Measurements from ENCODE around the gene MR1. TPM values are rescaled to one million over a fixed set of nuclear protein-coding genes. Genes with fewer than 3 reads are reported as not detected.

Gene MR1
- total RNA-seq (2014; rRNA removed; shearing (Covaris generic)): 17.4 and 18.6 TPM in 2 replicates

DNA sequence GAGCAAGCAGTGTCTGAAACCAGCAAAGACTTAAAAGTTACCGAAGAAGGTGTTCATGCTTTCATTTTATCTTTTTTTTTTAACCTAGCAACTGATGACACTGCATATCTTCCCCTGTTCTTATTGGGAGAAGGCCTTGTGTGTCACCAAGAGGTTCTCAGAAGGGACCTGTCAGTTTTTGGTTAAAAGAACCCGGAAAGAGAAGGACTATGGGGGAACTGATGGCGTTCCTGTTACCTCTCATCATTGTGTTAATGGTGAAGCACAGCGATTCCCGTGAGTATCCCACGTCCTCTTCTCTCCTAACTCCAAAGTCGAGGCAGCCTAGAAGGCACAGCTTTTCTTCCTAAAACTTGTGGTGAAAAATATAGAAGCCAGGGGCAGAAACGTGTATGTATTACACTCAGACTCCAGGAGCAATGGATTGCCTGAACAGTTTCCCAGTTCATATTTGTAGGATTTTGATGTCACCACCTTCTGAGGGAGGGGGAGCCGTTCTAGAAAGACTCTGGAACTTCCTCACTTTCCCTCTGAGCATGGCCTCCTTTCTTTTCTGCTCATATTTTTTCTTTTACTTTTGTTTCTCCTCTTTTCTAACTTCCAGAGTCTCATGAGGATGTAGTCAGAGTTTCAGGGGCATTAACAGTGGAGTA, at the start of gene MR1:
MR1 (plus strand) TSS at position 185 of the 653 bp plus-strand sequence; CDS start at position 210, 25 bp downstream.
- Histone ChIP-seq H3K4me1 (replicated peaks) (peaks cover 13% of the 10 kb centered on the region), H3K27ac (peak within 1 kb of the TSS; percentile 65), H3K9me3 (replicated peaks) (no peaks in the 10 kb centered on the region), H3K27me3 (replicated peaks) (no peaks in the 10 kb centered on the region), H3K36me3 (no peaks in the 10 kb centered on the region), H3K4me3 (peak within 1 kb of the TSS; percentile 36)
- peak in 1 of 2 experiments; percentile 92 for DNase-seq (ENCODE audit: low read depth in 1 of 2, low spot score in 2 of 2)

DNA sequence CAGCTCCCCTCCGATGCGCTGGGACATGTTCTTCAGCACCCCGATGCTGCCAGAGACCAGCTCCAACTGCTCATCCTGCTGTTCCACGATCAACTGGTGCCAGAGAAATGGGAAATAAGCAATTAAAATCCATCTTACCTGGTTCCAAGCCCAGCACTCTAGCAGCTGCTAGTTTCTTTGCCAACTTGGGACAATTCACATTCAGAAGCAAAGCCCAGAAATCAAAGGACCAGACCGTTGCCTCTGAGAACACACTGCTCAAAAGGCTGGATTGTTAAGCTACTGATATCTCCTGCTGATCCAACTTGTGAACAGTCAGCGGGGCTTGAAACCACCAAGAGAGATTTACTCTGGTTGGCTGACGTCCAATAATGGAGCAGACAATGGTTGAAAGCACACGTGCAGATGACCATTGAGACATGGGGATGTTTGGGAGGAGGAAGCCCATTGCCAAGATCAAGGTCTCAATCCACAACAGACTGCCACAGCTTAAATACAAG, 45.5 kb upstream of the MR1 start:
- DNase-seq (ENCODE audit: low read depth in 1 of 2, low spot score in 2 of 2): peak in 1 of 2 experiments; percentile 23
- H3K27me3 ChIP-seq (replicated peaks): no peaks in the 10 kb centered on the region
- peaks cover 28% of the 10 kb centered on the region for H3K4me1 ChIP-seq (replicated peaks)
- H3K4me3 ChIP-seq: no peak overlapping the region
- no peaks in the 10 kb centered on the region for H3K9me3 ChIP-seq (replicated peaks)
- peaks cover 66% of the 10 kb centered on the region for H3K36me3 ChIP-seq
- H3K27ac ChIP-seq: no peak overlapping the region

DNA sequence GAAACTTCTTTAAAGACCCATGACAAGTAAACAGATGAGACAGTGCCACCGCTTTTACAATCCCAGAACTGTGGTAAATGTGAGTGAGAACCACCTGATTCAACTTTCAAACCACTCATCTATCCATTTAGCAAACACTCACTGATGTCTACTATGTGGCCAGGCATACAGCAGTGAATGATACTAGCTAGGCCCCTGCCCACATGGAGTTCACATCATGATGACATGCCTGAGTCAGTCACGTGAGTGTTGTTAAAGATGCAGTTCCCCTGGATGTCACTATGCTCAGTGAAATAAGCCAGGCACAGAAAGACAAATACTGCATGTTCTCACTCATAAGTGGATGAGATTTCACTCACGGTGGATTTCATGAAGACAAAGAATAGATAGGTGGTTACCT, 39.5 kb upstream of the MR1 start:
- Histone ChIP-seq H3K27me3 (replicated peaks) (no peaks in the 10 kb centered on the region), H3K36me3 (peaks cover 29% of the 10 kb centered on the region), H3K4me3 (no peak overlapping the region), H3K4me1 (replicated peaks) (peaks cover 17% of the 10 kb centered on the region), H3K9me3 (replicated peaks) (no peaks in the 10 kb centered on the region), H3K27ac (no peak overlapping the region)
- no peak for DNase-seq (ENCODE audit: low read depth in 1 of 2, low spot score in 2 of 2)

DNA sequence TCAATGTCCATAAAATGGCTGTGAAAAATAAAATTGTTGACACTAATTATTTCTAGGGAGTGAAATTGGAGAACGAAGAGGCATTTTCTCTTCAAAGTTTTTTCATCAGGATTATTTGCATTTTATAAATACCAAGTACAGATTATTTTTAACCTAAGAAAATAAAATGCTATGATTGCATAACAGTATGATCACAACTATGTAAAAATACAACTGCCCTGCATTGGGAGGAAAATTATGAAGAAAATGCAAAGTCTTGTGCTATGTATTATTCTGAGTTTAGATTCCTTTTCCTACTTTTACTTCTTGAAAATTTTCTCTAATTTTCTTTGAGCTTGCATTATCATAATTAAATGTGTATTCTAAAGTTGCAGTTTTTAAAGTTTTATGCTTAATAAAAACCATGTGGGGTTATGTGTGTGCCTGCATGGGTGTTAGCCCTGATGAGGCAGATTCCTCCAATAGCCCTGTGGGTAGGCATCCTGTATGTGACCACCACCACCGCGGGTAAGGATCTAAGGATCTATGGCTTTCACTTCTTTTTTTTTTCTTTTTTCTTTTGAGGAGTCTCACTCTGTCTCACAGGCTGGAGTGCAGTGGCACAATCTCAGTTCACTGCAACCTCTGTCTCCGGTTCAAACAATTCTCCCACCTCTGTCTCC, 35.8 kb upstream of the MR1 start:
- H3K9me3 ChIP-seq (replicated peaks): no peaks in the 10 kb centered on the region
- H3K4me3 ChIP-seq: no peak overlapping the region
- no peak for DNase-seq (ENCODE audit: low read depth in 1 of 2, low spot score in 2 of 2)
- no peaks in the 10 kb centered on the region for H3K4me1 ChIP-seq (replicated peaks)
- no peak overlapping the region for H3K27ac ChIP-seq
- H3K36me3 ChIP-seq: peaks cover 31% of the 10 kb centered on the region
- no peaks in the 10 kb centered on the region for H3K27me3 ChIP-seq (replicated peaks)

DNA sequence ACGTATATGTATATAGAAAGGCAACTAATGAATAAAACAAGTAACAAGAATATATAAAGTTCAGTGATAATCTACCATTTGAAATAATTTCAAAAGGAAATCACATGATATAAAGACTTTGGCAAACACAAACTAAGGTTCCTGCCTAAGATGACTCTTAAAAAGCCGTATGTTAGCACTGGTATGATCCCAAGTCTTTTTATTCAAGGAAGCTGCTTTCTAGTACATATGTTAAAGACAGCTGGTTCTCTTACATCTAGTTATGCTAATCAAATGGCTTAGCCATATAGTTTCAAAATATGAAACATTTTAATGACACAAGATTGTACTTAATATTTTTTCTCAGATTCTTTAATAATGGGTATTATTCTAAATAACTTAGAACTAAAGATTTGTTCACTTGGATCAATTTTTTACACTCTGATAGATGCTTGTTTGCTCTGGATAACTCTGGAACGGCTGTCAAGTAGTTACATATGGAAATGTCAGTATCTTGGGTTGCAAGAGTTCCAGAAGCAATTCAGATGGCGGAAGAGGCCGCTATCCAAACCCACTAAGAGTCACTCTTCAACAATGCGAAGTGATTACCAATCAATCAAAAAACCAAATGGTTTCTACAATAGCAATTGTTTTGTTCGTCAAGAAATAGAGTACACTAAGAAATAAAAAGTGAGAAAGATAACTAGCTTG, 32.5 kb upstream of the MR1 start:
- Histone ChIP-seq H3K36me3 (peaks cover 43% of the 10 kb centered on the region), H3K4me3 (no peak overlapping the region), H3K9me3 (replicated peaks) (no peaks in the 10 kb centered on the region), H3K27me3 (replicated peaks) (no peaks in the 10 kb centered on the region), H3K4me1 (replicated peaks) (no peaks in the 10 kb centered on the region), H3K27ac (no peak overlapping the region)
- DNase-seq (ENCODE audit: low read depth in 1 of 2, low spot score in 2 of 2): no peak

DNA sequence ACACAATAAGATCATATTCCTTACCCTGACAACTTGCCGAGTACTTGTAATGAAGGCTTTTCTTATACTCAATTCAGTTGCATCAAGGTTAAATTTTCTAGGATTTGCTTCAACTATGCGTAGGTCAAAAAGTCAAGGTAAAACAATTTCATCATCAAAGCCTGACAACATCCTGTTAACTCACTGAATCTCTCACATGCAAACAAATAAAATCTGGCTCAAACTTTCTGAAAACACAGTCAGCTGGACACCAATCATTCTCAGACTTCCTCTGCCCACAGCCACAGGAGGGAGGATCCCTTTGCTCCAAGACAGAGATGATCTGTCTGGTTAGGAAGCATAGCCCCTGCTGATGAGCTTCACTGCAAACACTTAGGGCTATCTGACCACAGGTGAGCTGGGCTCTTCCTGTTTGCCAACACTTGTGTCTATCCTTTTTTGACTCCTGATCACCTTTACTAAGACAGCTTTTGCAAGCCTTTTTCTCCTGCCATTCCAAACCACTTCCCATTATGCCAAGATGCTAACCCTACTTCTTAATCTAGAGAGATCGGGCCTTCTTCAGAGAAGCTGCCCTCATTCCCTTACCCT, 31.1 kb upstream of the MR1 start:
- Histone ChIP-seq H3K4me3 (no peak overlapping the region), H3K4me1 (replicated peaks) (no peaks in the 10 kb centered on the region), H3K36me3 (peaks cover 43% of the 10 kb centered on the region), H3K27ac (no peak overlapping the region), H3K27me3 (replicated peaks) (no peaks in the 10 kb centered on the region), H3K9me3 (replicated peaks) (no peaks in the 10 kb centered on the region)
- no peak for DNase-seq (ENCODE audit: low read depth in 1 of 2, low spot score in 2 of 2)

DNA sequence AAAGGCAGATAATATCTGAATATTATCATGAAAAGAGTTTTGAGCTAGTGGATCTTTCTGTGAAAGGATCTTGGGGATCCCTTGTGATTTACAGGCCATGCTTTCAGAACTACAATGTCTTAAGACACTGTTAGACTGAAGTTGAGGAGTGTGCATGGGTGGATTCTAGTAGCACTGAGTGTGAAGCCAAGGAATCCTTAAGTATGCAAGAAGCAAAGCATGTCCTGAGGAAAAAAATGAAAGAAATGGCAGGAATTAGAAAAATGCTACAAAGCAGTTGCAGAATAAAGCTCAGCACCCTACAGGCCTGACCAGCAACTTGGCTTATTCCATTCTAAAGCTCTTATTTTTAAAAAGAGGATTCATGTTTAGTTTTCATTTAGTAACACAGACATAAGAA, 23.0 kb upstream of the MR1 start:
- no peaks in the 10 kb centered on the region for H3K27me3 ChIP-seq (replicated peaks)
- H3K27ac ChIP-seq: peak overlapping the region; percentile 4; the same call in 1 of the 2 replicates
- no peak overlapping the region for H3K4me3 ChIP-seq
- H3K4me1 ChIP-seq (replicated peaks): peaks cover 21% of the 10 kb centered on the region
- DNase-seq (ENCODE audit: low read depth in 1 of 2, low spot score in 2 of 2): peak in 1 of 2 experiments; percentile 46
- 0 out of 2 replicates have a peak, but pooled peaks cover 3% of the 10 kb centered on the region for H3K36me3 ChIP-seq
- no peaks in the 10 kb centered on the region for H3K9me3 ChIP-seq (replicated peaks)

DNA sequence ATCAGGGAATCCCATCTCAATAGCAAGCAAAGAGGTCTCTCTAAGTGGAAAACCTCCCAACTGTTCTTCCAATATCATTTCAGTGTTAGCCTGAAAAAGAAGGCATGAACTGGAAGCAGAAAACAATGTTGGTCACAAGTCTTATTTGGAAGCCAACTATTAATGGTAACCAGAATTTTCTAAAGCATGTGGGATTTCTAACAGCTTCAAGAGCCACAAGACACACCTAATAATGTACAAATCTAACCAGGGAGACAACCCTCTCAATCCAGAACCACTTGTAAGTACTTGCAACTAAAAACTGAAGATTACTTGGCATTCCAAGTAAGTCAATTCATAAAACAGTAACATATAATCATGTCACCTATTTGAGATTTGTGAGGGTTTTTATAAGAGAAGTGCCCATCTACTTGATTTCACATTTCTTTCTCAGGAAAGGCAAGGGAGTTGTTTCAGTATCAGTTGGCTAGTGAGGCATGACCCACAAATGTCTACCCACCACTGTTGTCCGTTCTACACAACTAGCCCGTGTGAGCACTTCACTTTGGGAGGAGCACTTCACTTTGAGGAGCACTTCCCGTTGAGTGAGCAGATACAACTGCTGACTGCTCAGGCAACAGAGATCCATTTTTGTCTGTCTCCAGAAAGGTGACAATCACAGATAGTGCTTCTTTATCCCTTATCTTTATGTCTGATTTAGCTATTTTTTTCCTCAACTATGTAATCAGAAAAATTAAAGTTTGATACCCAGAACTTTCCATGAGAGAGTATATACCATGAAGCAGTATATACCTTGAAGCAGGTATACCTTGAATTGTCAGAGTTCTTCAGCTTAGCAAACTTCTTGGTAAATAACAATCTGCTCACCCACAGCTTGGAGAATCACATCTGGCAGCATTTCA, 22.2 kb upstream of the MR1 start:
- H3K36me3 ChIP-seq: 0 out of 2 replicates have a peak, but pooled peaks cover 3% of the 10 kb centered on the region
- peaks cover 21% of the 10 kb centered on the region for H3K4me1 ChIP-seq (replicated peaks)
- H3K27me3 ChIP-seq (replicated peaks): no peaks in the 10 kb centered on the region
- H3K9me3 ChIP-seq (replicated peaks): no peaks in the 10 kb centered on the region
- H3K27ac ChIP-seq: peak overlapping the region; percentile 3; the same call in 1 of the 2 replicates
- DNase-seq (ENCODE audit: low read depth in 1 of 2, low spot score in 2 of 2): no peak
- H3K4me3 ChIP-seq: no peak overlapping the region

DNA sequence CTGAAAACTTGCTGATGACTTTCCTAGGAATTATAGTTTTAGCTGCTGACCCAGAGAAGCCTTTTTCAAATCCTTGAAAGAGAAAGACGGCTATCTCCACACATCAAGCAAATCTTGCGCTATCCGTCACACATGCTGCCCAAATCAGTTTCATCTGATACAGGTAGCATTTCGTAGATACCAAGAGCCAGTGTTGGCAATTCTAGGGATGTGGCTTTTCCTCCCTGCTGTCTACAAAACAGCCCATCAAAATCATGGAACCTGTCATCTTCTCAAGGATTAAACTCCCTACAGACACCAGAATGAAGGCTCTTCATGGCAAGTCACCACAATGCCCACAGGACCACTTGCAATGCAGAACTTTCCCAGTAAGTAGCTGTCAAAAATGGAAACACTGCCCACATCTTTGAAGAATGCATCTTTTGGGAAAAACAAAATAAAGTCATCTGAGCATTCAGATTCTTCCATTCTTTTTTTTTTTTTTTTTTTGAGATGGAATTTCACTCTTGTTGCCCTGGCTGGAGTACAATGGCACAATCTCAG, 21.5 kb upstream of the MR1 start:
- Histone ChIP-seq H3K27ac (no peak overlapping the region), H3K4me1 (replicated peaks) (peaks cover 21% of the 10 kb centered on the region), H3K4me3 (no peak overlapping the region), H3K9me3 (replicated peaks) (no peaks in the 10 kb centered on the region), H3K36me3 (peaks cover 3% of the 10 kb centered on the region; the same call in 1 of the 2 replicates), H3K27me3 (replicated peaks) (no peaks in the 10 kb centered on the region)
- no peak for DNase-seq (ENCODE audit: low read depth in 1 of 2, low spot score in 2 of 2)

DNA sequence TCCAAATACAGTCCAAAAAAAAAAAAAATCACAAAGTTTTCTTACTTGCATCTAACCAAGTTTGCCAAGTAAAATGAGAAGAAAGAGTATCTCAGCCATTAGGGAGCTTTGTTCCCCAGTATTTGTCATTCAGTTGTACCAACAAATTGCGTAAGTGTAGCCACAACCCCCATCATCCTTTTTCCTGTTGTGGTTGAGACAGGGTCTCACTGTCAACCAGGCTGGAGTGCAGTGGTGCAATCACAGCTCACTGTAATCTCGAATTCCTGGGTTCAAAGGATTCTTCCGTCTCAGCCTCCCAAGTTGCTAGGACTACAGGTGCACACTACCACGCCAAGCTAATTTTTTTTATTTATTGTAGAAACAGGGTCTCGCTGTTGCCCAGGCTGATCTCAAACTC, 20.6 kb upstream of the MR1 start:
- H3K27ac ChIP-seq: no peak overlapping the region
- peaks cover 8% of the 10 kb centered on the region; the same call in 1 of the 2 replicates for H3K36me3 ChIP-seq
- peaks cover 21% of the 10 kb centered on the region for H3K4me1 ChIP-seq (replicated peaks)
- no peak for DNase-seq (ENCODE audit: low read depth in 1 of 2, low spot score in 2 of 2)
- no peaks in the 10 kb centered on the region for H3K9me3 ChIP-seq (replicated peaks)
- no peak overlapping the region for H3K4me3 ChIP-seq
- H3K27me3 ChIP-seq (replicated peaks): no peaks in the 10 kb centered on the region

DNA sequence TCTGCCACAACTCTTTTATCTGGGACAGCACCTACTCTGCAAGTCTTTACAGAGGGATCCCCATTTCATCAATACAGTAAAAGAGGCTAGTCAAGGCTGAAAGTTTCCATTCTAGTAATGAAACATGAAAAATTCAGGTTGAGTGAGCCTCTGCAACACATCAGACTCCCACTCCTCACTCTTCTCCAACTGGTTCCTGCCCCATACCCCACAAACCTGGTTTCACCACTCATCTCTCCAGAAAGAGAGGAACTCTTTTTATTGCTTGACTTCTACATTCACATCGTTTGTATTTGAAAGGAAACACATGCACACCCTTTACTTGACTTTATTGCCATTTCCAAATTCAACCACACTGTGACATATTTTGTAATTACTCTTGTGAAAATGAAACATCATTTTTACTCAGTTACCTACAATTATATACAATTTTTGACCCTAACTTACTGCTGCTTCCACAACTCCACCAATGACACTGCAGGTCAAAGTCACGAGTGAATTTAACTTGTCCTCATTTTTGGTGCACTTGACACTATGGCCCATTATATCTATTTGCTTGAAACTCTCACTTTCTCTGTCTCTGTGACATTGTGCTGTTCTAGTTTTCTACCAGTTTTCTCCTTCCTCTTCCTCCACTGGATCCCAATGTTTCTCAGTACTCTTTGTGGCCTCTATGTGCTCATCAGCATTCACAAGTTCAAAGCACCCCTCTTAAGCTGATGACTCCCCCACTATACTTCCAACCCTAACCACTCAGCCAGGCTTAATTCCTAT, 19.1 kb upstream of the MR1 start:
- Histone ChIP-seq H3K9me3 (replicated peaks) (no peaks in the 10 kb centered on the region), H3K4me1 (replicated peaks) (peaks cover 21% of the 10 kb centered on the region), H3K27me3 (replicated peaks) (no peaks in the 10 kb centered on the region), H3K27ac (no peak overlapping the region), H3K36me3 (peaks cover 8% of the 10 kb centered on the region; the same call in 1 of the 2 replicates), H3K4me3 (no peak overlapping the region)
- DNase-seq (ENCODE audit: low read depth in 1 of 2, low spot score in 2 of 2): no peak

DNA sequence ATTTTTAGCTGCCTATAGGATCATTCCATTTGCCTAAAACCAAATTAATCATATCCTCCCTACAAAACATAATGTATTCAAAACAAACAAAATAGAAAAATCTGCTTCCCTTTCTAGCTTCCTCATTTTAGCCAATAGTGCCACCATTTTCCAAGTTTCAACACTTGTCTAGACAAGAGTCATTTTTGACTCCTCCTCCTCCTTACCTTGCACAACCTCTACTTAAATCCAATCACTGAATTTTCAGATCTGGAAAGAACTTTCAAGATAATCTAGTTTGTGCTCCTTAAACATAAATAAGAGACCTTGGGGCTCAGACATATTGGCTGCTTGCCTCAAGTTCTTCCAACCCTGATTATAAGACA, 18.6 kb upstream of the MR1 start:
- no peaks in the 10 kb centered on the region for H3K27me3 ChIP-seq (replicated peaks)
- peaks cover 8% of the 10 kb centered on the region; the same call in 1 of the 2 replicates for H3K36me3 ChIP-seq
- no peaks in the 10 kb centered on the region for H3K9me3 ChIP-seq (replicated peaks)
- no peak for DNase-seq (ENCODE audit: low read depth in 1 of 2, low spot score in 2 of 2)
- H3K4me1 ChIP-seq (replicated peaks): peaks cover 21% of the 10 kb centered on the region
- H3K4me3 ChIP-seq: no peak overlapping the region
- H3K27ac ChIP-seq: no peak overlapping the region
